Smooth muscle cell (in vitro differentiated cells): ENCODE data around the gene SMOC1. TPM values are rescaled to one million over a fixed set of nuclear protein-coding genes. Genes with fewer than 3 reads are reported as not detected.

ENCODE experiments used
- DNase-seq: peaks from one replicate; lab custom pipeline; 2025; ENCODE audit not compliant: unreplicated experiment; lab: John Stamatoyannopoulos, UW
- H2AFZ ChIP-seq: fragments of 200-600 bp; sonication (generic); 2 replicates; pipeline ENCODE4 v1.6.0; 2016; ENCODE audit warnings: antibody characterized with exemption, low read depth, mild to moderate bottlenecking
- H3F3A ChIP-seq: fragments of 200-600 bp; sonication (generic); 2 replicates; pipeline ENCODE4 v1.6.0; 2017; ENCODE audit warnings: antibody characterized with exemption, low read depth
- H3K27ac ChIP-seq: fragments of 200-600 bp; sonication (generic); 2 replicates; pipeline ENCODE4 v1.5.1; 2016; ENCODE audit warnings: low read depth, mild to moderate bottlenecking
- H3K27me3 ChIP-seq: fragments of 200-600 bp; sonication (generic); 2 replicates; pipeline ENCODE4 v1.6.1; 2016; ENCODE audit warnings: low read depth, mild to moderate bottlenecking
- H3K36me3 ChIP-seq: fragments of 200-600 bp; sonication (generic); 2 replicates; pipeline ENCODE4 v1.5.1; 2016; ENCODE audit warnings: low read depth
- H3K4me1 ChIP-seq: fragments of 200-600 bp; sonication (generic); 2 replicates; pipeline ENCODE4 v1.5.1; 2016; ENCODE audit warnings: low read depth
- H3K4me2 ChIP-seq: fragments of 200-600 bp; sonication (generic); 2 replicates; pipeline ENCODE4 v1.6.0; 2016; ENCODE audit warnings: mild to moderate bottlenecking
- H3K4me3 ChIP-seq: fragments of 200-600 bp; sonication (generic); 2 replicates; pipeline ENCODE4 v1.5.1; 2016; ENCODE audit warnings: mild to moderate bottlenecking
- H3K79me2 ChIP-seq: fragments of 200-600 bp; sonication (generic); 2 replicates; pipeline ENCODE4 v1.6.0; 2016; ENCODE audit warnings: low read depth, mild to moderate bottlenecking
- H3K9ac ChIP-seq: fragments of 200-600 bp; sonication (generic); 2 replicates; pipeline ENCODE4 v1.6.0; 2016; ENCODE audit warnings: low read depth
- H3K9me3 ChIP-seq: fragments of 200-600 bp; sonication (generic); replicated peaks from 2 replicates; pipeline ENCODE4 v1.5.1; 2016; ENCODE audit warnings: low read depth
- H4K20me1 ChIP-seq: fragments of 200-600 bp; sonication (generic); 2 replicates; pipeline ENCODE4 v1.6.0; 2016; ENCODE audit warnings: low read depth
- CTCF ChIP-seq: fragments of 200-600 bp; sonication (generic); IDR thresholded peaks from 2 replicates; pipeline ENCODE4 v1.5.1; 2017; ENCODE audit warnings: borderline replicate concordance, mild to moderate bottlenecking, antibody characterized with exemption; ENCODE audit not compliant: insufficient read depth, poor library complexity, severe bottlenecking
- WGBS: methylation state at CpG from one replicate; pipeline ENCODE4 v1.1.7; 2016; ENCODE audit warnings: low lambda C conversion rate; 5-methylcytosine and 5-hydroxymethylcytosine counted together
- polyA plus RNA-seq: library from polyadenylated mRNA; unstranded; fragments of >200 nt; fragmentation: Nextera tagmentation; extraction: Ambion mirVana; gene quantifications from 2 replicates; pipeline ENCODE4 v1.2.1, GENCODE V29; 2016
- total RNA-seq: library from RNA; depleted of rRNA; stranded (reverse); fragments of >200 nt; gene quantifications from 2 replicates; pipeline ENCODE4 v1.2.3, GENCODE V29; 2014

Gene SMOC1
- total and polyA plus RNA-seq, 2 experiments from 2014 or later, result 1.6 to 6.3 TPM

GRCh38 chr14:69959136-69959535, 79.9 kb downstream of the SMOC1 start:
- WGBS, result 95% methylated on average over 3 of the region's 3 CpGs
- H3K4me1 ChIP-seq, result peaks cover 9% of the 10 kb centered on the region
- no peaks in the 10 kb centered on the region for H3F3A ChIP-seq
- no peaks in the 10 kb centered on the region for H3K27me3 ChIP-seq
- no peak for DNase-seq
- H3K4me3 ChIP-seq, result no peak overlapping the region
- no peak overlapping the region for H3K4me2 ChIP-seq
- no peak overlapping the region for H3K9ac ChIP-seq
- H3K27ac ChIP-seq, result no peak overlapping the region
- TF ChIP-seq CTCF, result no peak
- no peak overlapping the region for H2AFZ ChIP-seq
- H3K9me3 ChIP-seq, result no peaks in the 10 kb centered on the region
- no peaks in the 10 kb centered on the region for H3K36me3 ChIP-seq
- no peaks in the 10 kb centered on the region for H3K79me2 ChIP-seq
- no peaks in the 10 kb centered on the region for H4K20me1 ChIP-seq

- Histone ChIP-seq H2AFZ (no peak overlapping the region), H3K9me3 (no peaks in the 10 kb centered on the region), H3K4me3 (no peak overlapping the region), H3K36me3 (no peaks in the 10 kb centered on the region), H3F3A (no peaks in the 10 kb centered on the region), H3K4me1 (peaks cover 5% of the 10 kb centered on the region), H4K20me1 (no peaks in the 10 kb centered on the region), H3K27me3 (no peaks in the 10 kb centered on the region), H3K4me2 (no peak overlapping the region), H3K79me2 (no peaks in the 10 kb centered on the region), H3K9ac (no peak overlapping the region), H3K27ac (no peak overlapping the region)
- no peak for TF ChIP-seq CTCF
- DNase-seq, result no peak
These were observed 81.1 kb downstream of the SMOC1 start for GRCh38 chr14:69960296-69960695.

GRCh38 chr14:69963966-69964365, 84.8 kb downstream of the SMOC1 start:
- no peak overlapping the region for H3K9ac ChIP-seq
- H3K27ac ChIP-seq, result no peak overlapping the region
- no peak overlapping the region for H2AFZ ChIP-seq
- no peak overlapping the region for H3K4me3 ChIP-seq
- H3K79me2 ChIP-seq, result no peaks in the 10 kb centered on the region
- no peaks in the 10 kb centered on the region for H3K9me3 ChIP-seq
- DNase-seq, result no peak
- no peaks in the 10 kb centered on the region for H3K36me3 ChIP-seq
- no peaks in the 10 kb centered on the region for H3F3A ChIP-seq
- H3K4me2 ChIP-seq, result no peak overlapping the region
- no peaks in the 10 kb centered on the region for H3K27me3 ChIP-seq
- no peaks in the 10 kb centered on the region for H4K20me1 ChIP-seq
- no peaks in the 10 kb centered on the region for H3K4me1 ChIP-seq
- TF ChIP-seq CTCF, result no peak
- WGBS, result 95% methylated on average over 4 of the region's 4 CpGs

GRCh38 chr14:69964841-69965240, 85.6 kb downstream of the SMOC1 start:
- Histone ChIP-seq H3K4me3 (no peak overlapping the region), H3K79me2 (no peaks in the 10 kb centered on the region), H3K4me1 (no peaks in the 10 kb centered on the region), H3K36me3 (no peaks in the 10 kb centered on the region), H4K20me1 (no peaks in the 10 kb centered on the region), H3K4me2 (no peak overlapping the region), H3K27me3 (no peaks in the 10 kb centered on the region), H3K9ac (no peak overlapping the region), H2AFZ (no peak overlapping the region), H3F3A (no peaks in the 10 kb centered on the region), H3K27ac (no peak overlapping the region), H3K9me3 (no peaks in the 10 kb centered on the region)
- TF ChIP-seq CTCF, result no peak
- 83% methylated on average over 4 of the region's 4 CpGs for WGBS
- DNase-seq, result no peak
